ENCODE results near the gene PRLH. TPM values are rescaled to one million over a fixed set of nuclear protein-coding genes. Genes with fewer than 3 reads are reported as not detected.

The PRLH gene
- total and polyA plus RNA-seq, 2 of the 13 experiments (the other 11 are each of a cell fraction or from before 2014, with no cell fraction given): not detected

DNA sequence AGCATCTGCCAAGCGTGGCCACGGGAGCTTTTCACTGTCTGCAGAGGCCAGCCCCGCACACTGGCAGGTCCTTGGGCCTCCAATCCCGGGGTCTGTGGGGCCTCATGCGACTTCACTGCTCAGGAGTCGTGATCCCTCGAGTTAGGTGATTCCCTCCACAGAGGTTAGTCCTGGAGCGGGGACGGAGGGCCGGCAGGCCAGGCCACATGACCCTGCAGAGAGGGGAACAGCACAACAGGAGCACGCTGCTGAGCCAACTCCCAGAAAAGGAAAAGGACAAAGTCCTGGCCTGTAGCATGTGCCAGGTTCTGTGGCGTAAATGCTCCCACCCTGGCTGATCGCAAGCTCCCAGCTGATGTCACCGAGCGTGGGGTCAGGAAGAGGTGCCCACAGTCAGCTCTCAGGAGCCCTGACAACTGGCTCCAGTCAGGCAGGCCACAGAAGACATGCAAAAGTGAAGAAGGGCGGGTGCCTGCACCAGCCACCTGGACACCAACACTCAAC, 15.3 kb upstream of the PRLH start:
- WGBS (ENCODE audit: low lambda C conversion rate): 12% methylated on average over 15 of the region's 16 CpGs
- H3K36me3 ChIP-seq (replicated peaks in 1 of 2; ENCODE audit: control insufficient read depth in 1 of 2, insufficient read depth in 2 of 2, low read length in 2 of 2): no peaks in the 10 kb centered on the region
- peaks cover 7 to 34% of the 10 kb centered on the region in 2 experiments; a peak in 4 of 5 replicates for H3K27me3 ChIP-seq (ENCODE audit: control insufficient read depth in 1 of 2, insufficient read depth in 2 of 2, low read length in 2 of 2)
- no peak overlapping the region for H3K9ac ChIP-seq (ENCODE audit: insufficient read depth, low read depth, low read length)
- H3K4me3 ChIP-seq (replicated peaks in 1 of 3; ENCODE audit: insufficient read depth in 1 of 3, low read depth in 2 of 3, low read length in 3 of 3): no peak overlapping the region; a peak in 1 of 6 replicates
- ChIA-PET CTCF (ENCODE audit: low intra/inter-chr PET ratio, low total read pairs) (no interaction called here), POLR2A (no interaction called here)
- peak overlapping the region; percentile 33 for H2AFZ ChIP-seq (ENCODE audit: low read length)
- ATAC-seq (peak; percentile 53), DNase-seq (ENCODE audit: low spot score) (no peak), FAIRE-seq (no peak)
- no TSS peak for BruUV-seq (replicated peaks)
- H3K79me2 ChIP-seq (ENCODE audit: insufficient read depth, low read length): no peaks in the 10 kb centered on the region
- H3K27ac ChIP-seq (ENCODE audit: extremely low read length, insufficient read depth, low read length): no peak overlapping the region
- H3K9me3 ChIP-seq (ENCODE audit: low read length): peaks cover 7% of the 10 kb centered on the region
- intact Hi-C loops (cut with micrococcal nuclease; ENCODE audit: unreplicated experiment): no loop called here
- H4K20me1 ChIP-seq (ENCODE audit: insufficient read depth, low read length): no peaks in the 10 kb centered on the region
- in situ Hi-C loops (cut with HindIII; ENCODE audit: extremely low pct_ligation_motif_present, low pct_unique_long_range_greater_than_20kb): no loop called here
- H3K4me2 ChIP-seq (ENCODE audit: low read depth, low read length): peak overlapping the region; percentile 22; the same call in 1 of the 2 replicates
- peaks cover 49% of the 10 kb centered on the region for H3K4me1 ChIP-seq (ENCODE audit: insufficient read depth, low read length)
- TF ChIP-seq BHLHE40 (IDR thresholded peaks at IDR 0.05; ENCODE audit: low read length): peak; percentile 37; the same call in 1 of the 2 replicates
- TF ChIP-seq MAZ (IDR thresholded peaks at IDR 0.05; ENCODE audit: borderline replicate concordance, low read depth, low read length): no peak
- 0 out of 2 replicates have a peak, but pooled peaks have one; percentile 16 for TF ChIP-seq MAZ (CRISPR knock-in tag; IDR thresholded peaks at IDR 0.05; ENCODE audit: low read depth)
- no peak for TF ChIP-seq JDP2 (CRISPR knock-in tag; IDR thresholded peaks at IDR 0.05; ENCODE audit: borderline replicate concordance)
- no peak for TF ChIP-seq ADNP (CRISPR knock-in tag; IDR thresholded peaks at IDR 0.05)
- no peak for TF ChIP-seq ZNF83 (CRISPR knock-in tag; IDR thresholded peaks at IDR 0.05; ENCODE audit: borderline replicate concordance)
- peak; percentile 57; the same call in 1 of the 2 replicates for TF ChIP-seq RARA (CRISPR knock-in tag; IDR thresholded peaks at IDR 0.05)
- peak; percentile 76; the same call in 1 of the 2 replicates for TF ChIP-seq ZNF441 (CRISPR knock-in tag; IDR thresholded peaks at IDR 0.05; ENCODE audit: borderline replicate concordance)
- no peak for TF ChIP-seq NBN (conservative IDR thresholded peaks at IDR 0.05)
- TF ChIP-seq CHD4 (IDR thresholded peaks at IDR 0.05; ENCODE audit: borderline replicate concordance, low read length): no peak
- TF ChIP-seq HOXA3 (CRISPR knock-in tag; IDR thresholded peaks at IDR 0.05): peak; percentile 66; the same call in 1 of the 2 replicates
- TF ChIP-seq, protein P1, sequence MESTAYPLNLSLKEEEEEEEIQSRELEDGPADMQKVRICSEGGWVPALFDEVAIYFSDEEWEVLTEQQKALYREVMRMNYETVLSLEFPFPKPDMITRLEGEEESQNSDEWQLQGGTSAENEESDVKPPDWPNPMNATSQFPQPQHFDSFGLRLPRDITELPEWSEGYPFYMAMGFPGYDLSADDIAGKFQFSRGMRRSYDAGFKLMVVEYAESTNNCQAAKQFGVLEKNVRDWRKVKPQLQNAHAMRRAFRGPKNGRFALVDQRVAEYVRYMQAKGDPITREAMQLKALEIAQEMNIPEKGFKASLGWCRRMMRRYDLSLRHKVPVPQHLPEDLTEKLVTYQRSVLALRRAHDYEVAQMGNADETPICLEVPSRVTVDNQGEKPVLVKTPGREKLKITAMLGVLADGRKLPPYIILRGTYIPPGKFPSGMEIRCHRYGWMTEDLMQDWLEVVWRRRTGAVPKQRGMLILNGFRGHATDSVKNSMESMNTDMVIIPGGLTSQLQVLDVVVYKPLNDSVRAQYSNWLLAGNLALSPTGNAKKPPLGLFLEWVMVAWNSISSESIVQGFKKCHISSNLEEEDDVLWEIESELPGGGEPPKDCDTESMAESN (CRISPR knock-in tag; conservative IDR thresholded peaks at IDR 0.05): no peak
- TF ChIP-seq LCORL (IDR thresholded peaks at IDR 0.05): no peak
- TF ChIP-seq LCORL (CRISPR knock-in tag; IDR thresholded peaks at IDR 0.05): 0 out of 2 replicates have a peak, but pooled peaks have one; percentile 36
- no peak for TF ChIP-seq ELK4 (CRISPR knock-in tag; IDR thresholded peaks at IDR 0.05; ENCODE audit: borderline replicate concordance)
- TF ChIP-seq SIN3B (IDR thresholded peaks at IDR 0.05; ENCODE audit: low read length): no peak
- TF ChIP-seq ZNF670 (CRISPR knock-in tag; IDR thresholded peaks at IDR 0.05; ENCODE audit: borderline replicate concordance): 0 out of 2 replicates have a peak, but pooled peaks have one; percentile 59
- no peak for TF ChIP-seq RFX1 (IDR thresholded peaks at IDR 0.05)
- no peak for TF ChIP-seq HOMEZ (CRISPR knock-in tag; IDR thresholded peaks at IDR 0.05; ENCODE audit: low read depth)
- peak; percentile 41; the same call in 1 of the 2 replicates for TF ChIP-seq SOX5 (CRISPR knock-in tag; IDR thresholded peaks at IDR 0.05; ENCODE audit: borderline replicate concordance)
- peak; percentile 57; the same call in 1 of the 2 replicates for TF ChIP-seq HES4 (CRISPR knock-in tag; IDR thresholded peaks at IDR 0.05; ENCODE audit: borderline replicate concordance)
- TF ChIP-seq ZNF263 (CRISPR knock-in tag; IDR thresholded peaks at IDR 0.05): 0 out of 2 replicates have a peak, but pooled peaks have one; percentile 21
- 0 out of 2 replicates have a peak, but pooled peaks have one; percentile 27 for TF ChIP-seq ZBTB21 (CRISPR knock-in tag; IDR thresholded peaks at IDR 0.05)
- TF ChIP-seq ZNF749 (CRISPR knock-in tag; IDR thresholded peaks at IDR 0.05; ENCODE audit: borderline replicate concordance): no peak
